ENCODE measurements around the gene IL1RAPL1.

IL1RAPL1 gene

GRCh38 chrX:29903360-29903759, 1316.1 kb downstream of the IL1RAPL1 start:
- peak; percentile 20 for DNase-seq (ENCODE audit: low spot score)

GRCh38 chrX:29911673-29912072, 1324.4 kb downstream of the IL1RAPL1 start:
- DNase-seq (ENCODE audit: low spot score), result no peak

- DNase-seq (ENCODE audit: low spot score), result no peak
Measured at GRCh38 chrX:29913647-29914046, 1326.4 kb downstream of the IL1RAPL1 start.

- no peak for DNase-seq (ENCODE audit: low spot score)
Measured at GRCh38 chrX:29922607-29923006, 1335.4 kb downstream of the IL1RAPL1 start.

GRCh38 chrX:29926056-29926455, 1338.8 kb downstream of the IL1RAPL1 start:
- no peak for DNase-seq (ENCODE audit: low spot score)

- no peak for DNase-seq (ENCODE audit: low spot score)
Measured at GRCh38 chrX:29926659-29927058, 1339.4 kb downstream of the IL1RAPL1 start.

GRCh38 chrX:29935455-29935854, 1348.2 kb downstream of the IL1RAPL1 start:
- DNase-seq (ENCODE audit: low spot score), result no peak

- DNase-seq (ENCODE audit: low spot score), result no peak
Measured at GRCh38 chrX:29940750-29941149, 1353.5 kb downstream of the IL1RAPL1 start.

GRCh38 chrX:29941287-29941686, 1354.0 kb downstream of the IL1RAPL1 start:
- no peak for DNase-seq (ENCODE audit: low spot score)

GRCh38 chrX:29947225-29947624, 1360.0 kb downstream of the IL1RAPL1 start:
- DNase-seq (ENCODE audit: low spot score), result no peak

- no peak for DNase-seq (ENCODE audit: low spot score)
Measured at GRCh38 chrX:29948653-29949052, 1361.4 kb downstream of the IL1RAPL1 start.

GRCh38 chrX:29952016-29952415, 1364.8 kb downstream of the IL1RAPL1 start:
- DNase-seq (ENCODE audit: low spot score), result no peak

- DNase-seq (ENCODE audit: low spot score), result no peak
Measured at GRCh38 chrX:29962061-29962460, 1374.8 kb downstream of the IL1RAPL1 start.

GRCh38 chrX:29965634-29966033, 1378.4 kb downstream of the IL1RAPL1 start:
- no peak for DNase-seq (ENCODE audit: low spot score)

GRCh38 chrX:29992083-29992482, 1404.8 kb downstream of the IL1RAPL1 start:
- DNase-seq (ENCODE audit: low spot score), result no peak

GRCh38 chrX:30005813-30006212, 1418.6 kb downstream of the IL1RAPL1 start:
- DNase-seq (ENCODE audit: low spot score), result no peak

Measured in putamen (tissue), 1 donor.